IMR-90 (cell line): ENCODE data around the gene TEAD1. TPM values are rescaled to one million over a fixed set of nuclear protein-coding genes. Genes with fewer than 3 reads are reported as not detected.

ENCODE experiments used
- ATAC-seq: fragments of 200-7000 bp; cut with Tn5 transposase; 2 replicates; pipeline ENCODE4 v1.9.1; 2020; ENCODE audit warnings: low read depth, mild to moderate bottlenecking, moderate library complexity
- BruUV-seq: library from RNA; stranded (reverse); fragments of 400-500 nt; replicated peaks from 2 replicates; lab custom pipeline; 2021; lab: Mats Ljungman, UMichigan
- CTCF ChIA-PET: fragments of 300-600 bp; formaldehyde crosslinking; extraction: SDS; loops from one replicate; lab custom pipeline; 2021; ENCODE audit warnings: antibody characterized with exemption; lab: Yijun Ruan, JAX
- POLR2A ChIA-PET: fragments of 300-600 bp; sonication (Branson Sonifier 250); formaldehyde crosslinking; loops from one replicate; lab custom pipeline; 2022; ENCODE audit warnings: antibody characterized with exemption; ENCODE audit not compliant: unreplicated experiment; lab: Charles Lee
- DNase-seq: peaks from one replicate; pipeline ENCODE4 v3.0.0; 2013
- H2AFZ ChIP-seq: replicated peaks from 2 replicates; pipeline ENCODE3; 2013; ENCODE audit warnings: low read length, mild to moderate bottlenecking; ENCODE audit not compliant: poor library complexity
- H2AK5ac ChIP-seq: 2 replicates; pipeline ENCODE4 v1.6.1; 2013; ENCODE audit warnings: low read depth, low read length, inconsistent platforms
- H2AK9ac ChIP-seq: replicated peaks from 2 replicates; pipeline ENCODE3; 2013; ENCODE audit warnings: mild to moderate bottlenecking, low read depth, low read length, moderate library complexity; ENCODE audit not compliant: poor library complexity
- H2BK120ac ChIP-seq: 2 replicates; pipeline ENCODE4 v1.6.1; 2013; ENCODE audit warnings: low read depth, low read length, inconsistent platforms
- H2BK15ac ChIP-seq: 3 replicates; pipeline ENCODE4 v1.6.1; 2013; ENCODE audit warnings: low read depth, low read length, inconsistent platforms
- H2BK20ac ChIP-seq: 2 replicates; pipeline ENCODE4 v1.6.1; 2013; ENCODE audit warnings: low read depth, mild to moderate bottlenecking, inconsistent platforms, low read length, moderate library complexity
- H2BK5ac ChIP-seq: 2 replicates; pipeline ENCODE4 v1.6.1; 2013; ENCODE audit warnings: mild to moderate bottlenecking, low read depth, low read length, inconsistent platforms; ENCODE audit not compliant: poor library complexity, severe bottlenecking
- H3K14ac ChIP-seq: replicated peaks from 2 replicates; pipeline ENCODE4 v1.6.1; 2013; ENCODE audit warnings: low read depth, low read length, inconsistent platforms
- H3K18ac ChIP-seq: 2 replicates; pipeline ENCODE4 v1.6.1; 2013; ENCODE audit warnings: low read depth, low read length, control low read depth
- H3K23ac ChIP-seq: 2 replicates; pipeline ENCODE4 v1.6.1; 2013; ENCODE audit warnings: low read depth, low read length, inconsistent platforms
- H3K27ac ChIP-seq: 2 replicates; pipeline ENCODE4 v1.5.1; 2013; ENCODE audit warnings: mild to moderate bottlenecking, control low read depth, low read length; ENCODE audit not compliant: insufficient read depth
- H3K27me3 ChIP-seq: 2 replicates; pipeline ENCODE4 v1.6.1; 2013; ENCODE audit warnings: low read length; ENCODE audit not compliant: control insufficient read depth, insufficient read depth
- H3K36me3 ChIP-seq: 2 replicates; pipeline ENCODE4 v1.6.1; 2013; ENCODE audit warnings: low read length, mixed read lengths; ENCODE audit not compliant: control insufficient read depth, insufficient read depth
- H3K4ac ChIP-seq: 2 replicates; pipeline ENCODE4 v1.6.1; 2013; ENCODE audit warnings: low read depth, low read length, inconsistent platforms
- H3K4me1 ChIP-seq: 2 replicates; pipeline ENCODE4 v1.6.1; 2013; ENCODE audit warnings: low read length, mixed read lengths; ENCODE audit not compliant: control insufficient read depth, insufficient read depth
- H3K4me2 ChIP-seq: 2 replicates; pipeline ENCODE4 v1.6.1; 2013; ENCODE audit warnings: low read depth, mild to moderate bottlenecking, control low read depth, low read length, moderate library complexity
- H3K4me3 ChIP-seq: 2 replicates; pipeline ENCODE4 v1.5.1; 2013; ENCODE audit warnings: low read depth, mild to moderate bottlenecking, control low read depth, low read length, moderate library complexity; ENCODE audit not compliant: insufficient read depth
- H3K56ac ChIP-seq: 2 replicates; pipeline ENCODE4 v1.6.1; 2013; ENCODE audit warnings: low read length, inconsistent platforms; ENCODE audit not compliant: insufficient read depth; ENCODE audit errors: extremely low read depth
- H3K79me1 ChIP-seq, 2 experiments: 2 replicates each; pipeline ENCODE4 v1.6.1; 2013; ENCODE audit warnings: low read length in 2 of 2, inconsistent platforms in 1 of 2, low read depth in 1 of 2
- H3K9ac ChIP-seq: 2 replicates; pipeline ENCODE4 v1.6.1; 2013; ENCODE audit warnings: low read depth, low read length, control low read depth
- H3K9me1 ChIP-seq: 2 replicates; pipeline ENCODE4 v1.6.1; 2013; ENCODE audit warnings: low read length, inconsistent platforms; ENCODE audit not compliant: insufficient read depth
- H3K9me3 ChIP-seq: 2 replicates; pipeline ENCODE4 v1.6.1; 2013; ENCODE audit warnings: low read length; ENCODE audit not compliant: control insufficient read depth, insufficient read depth
- H4K20me1 ChIP-seq: 2 replicates; pipeline ENCODE4 v1.6.1; 2013; ENCODE audit warnings: low read length, inconsistent platforms; ENCODE audit not compliant: insufficient read depth
- H4K5ac ChIP-seq: 2 replicates; pipeline ENCODE4 v1.6.1; 2013; ENCODE audit warnings: mild to moderate bottlenecking, low read depth, low read length, control low read depth
- H4K8ac ChIP-seq, 2 experiments: 2 replicates each; pipeline ENCODE4 v1.6.1; 2013; ENCODE audit warnings: low read depth in 2 of 2, low read length in 2 of 2, control low read depth in 1 of 2, inconsistent platforms in 1 of 2
- H4K91ac ChIP-seq: 2 replicates; pipeline ENCODE4 v1.6.1; 2013; ENCODE audit warnings: low read depth, low read length, inconsistent platforms; ENCODE audit not compliant: insufficient read depth
- BHLHE40 ChIP-seq: fragments of 150-350 bp; IDR thresholded peaks from 2 replicates; pipeline ENCODE4 v1.6.1; 2016; ENCODE audit warnings: mild to moderate bottlenecking, low read depth, low read length
- CEBPB ChIP-seq: IDR thresholded peaks from 2 replicates; pipeline ENCODE4 v1.6.1; 2012; ENCODE audit warnings: low read depth, low read length, improper control_type of control experiment
- CHD1 ChIP-seq: IDR thresholded peaks from 2 replicates; pipeline ENCODE4 v1.6.1; 2012; ENCODE audit warnings: low read depth, low read length, improper control_type of control experiment
- CTCF ChIP-seq: conservative IDR thresholded peaks from 2 replicates; pipeline ENCODE4 v1.5.1; 2012; ENCODE audit warnings: mild to moderate bottlenecking, low read depth, low read length, improper control_type of control experiment
- ELK1 ChIP-seq: fragments of 150-350 bp; IDR thresholded peaks from 2 replicates; pipeline ENCODE4 v1.6.1; 2016; ENCODE audit warnings: low read depth, mild to moderate bottlenecking, low read length, moderate library complexity, borderline replicate concordance
- FOS ChIP-seq: fragments of 150-350 bp; IDR thresholded peaks from 2 replicates; pipeline ENCODE4 v1.6.1; 2016; ENCODE audit warnings: low read depth, low read length
- MAFK ChIP-seq: IDR thresholded peaks from 2 replicates; pipeline ENCODE4 v1.6.1; 2012; ENCODE audit warnings: low read depth, low read length, improper control_type of control experiment
- MAZ ChIP-seq: IDR thresholded peaks from 2 replicates; pipeline ENCODE4 v1.6.1; 2012; ENCODE audit warnings: low read depth, mild to moderate bottlenecking, low read length, improper control_type of control experiment, moderate library complexity, borderline replicate concordance
- MXI1 ChIP-seq: IDR thresholded peaks from 2 replicates; pipeline ENCODE4 v1.6.1; 2012; ENCODE audit warnings: low read depth, mild to moderate bottlenecking, low read length, moderate library complexity, borderline replicate concordance
- NFE2L2 ChIP-seq: fragments of 150-350 bp; IDR thresholded peaks from 2 replicates; pipeline ENCODE4 v1.6.1; 2016; ENCODE audit warnings: low read depth, mild to moderate bottlenecking, low read length
- POLR2A ChIP-seq: IDR thresholded peaks from 2 replicates; pipeline ENCODE4 v1.6.1; 2012; ENCODE audit warnings: mild to moderate bottlenecking, low read depth, low read length
- RAD21 ChIP-seq: IDR thresholded peaks from 2 replicates; pipeline ENCODE4 v1.6.1; 2012; ENCODE audit warnings: low read length, improper control_type of control experiment
- RCOR1 ChIP-seq: IDR thresholded peaks from 2 replicates; pipeline ENCODE4 v1.6.1; 2012; ENCODE audit warnings: mild to moderate bottlenecking, low read length, improper control_type of control experiment; ENCODE audit not compliant: insufficient replicate concordance
- RFX5 ChIP-seq: IDR thresholded peaks from 2 replicates; pipeline ENCODE4 v1.8.0; 2012; ENCODE audit warnings: low read depth, mild to moderate bottlenecking, low read length, moderate library complexity
- SMC3 ChIP-seq: fragments of 150-350 bp; IDR thresholded peaks from 2 replicates; pipeline ENCODE4 v1.6.1; 2016; ENCODE audit warnings: low read depth, mild to moderate bottlenecking, antibody characterized with exemption, low read length, moderate library complexity
- USF2 ChIP-seq: fragments of 150-350 bp; IDR thresholded peaks from 2 replicates; pipeline ENCODE4 v1.6.1; 2017; ENCODE audit warnings: mild to moderate bottlenecking, antibody characterized with exemption, low read length, low read depth
- WGBS, 2 experiments: methylation state at CpG; one replicate each; pipeline versions ENCODE4 v1.1.5 to v1.1.7; 2013; ENCODE audit warnings: missing lambda C conversion rate in 2 of 2; ENCODE audit not compliant: insufficient read length in 1 of 2; ENCODE audit errors: extremely low coverage in 2 of 2; 5-methylcytosine and 5-hydroxymethylcytosine counted together
- dilution Hi-C: fragments of 300-500 bp; cut with HindIII; formaldehyde crosslinking; loops from one replicate; pipeline ENCODE4 v1.14.3; 2018; ENCODE audit warnings: low sequenced_read_pairs; ENCODE audit not compliant: unreplicated experiment
- in situ Hi-C: fragments of 300-500 bp; cut with MboI; formaldehyde crosslinking; loops from 3 replicates; pipeline ENCODE4 v1.14.3; 2019; ENCODE audit warnings: low sequenced_read_pairs, inconsistent platforms, mixed read lengths
- intact Hi-C: fragments of 100-400 bp; cut with micrococcal nuclease; formaldehyde crosslinking; loops from 2 replicates; pipeline ENCODE4 v1.10.0; 2022
- polyA plus RNA-seq, 3 experiments: library from polyadenylated mRNA; depleted of rRNA; stranded (reverse); fragments of >200 nt; gene quantifications; 2 replicates each; pipeline ENCODE4 v1.2.3, GENCODE V29; 2012; ENCODE audit warnings: low replicate concordance in 1 of 3
- total RNA-seq: library from RNA; depleted of rRNA; stranded (reverse); fragments of >200 nt; gene quantifications from 2 replicates; pipeline ENCODE4 v1.2.3, GENCODE V29; 2012

Gene TEAD1
- total and polyA plus RNA-seq, 2 of the 4 experiments (the other 2 are of a cell fraction) = 51.8 to 69.2 TPM

DNA sequence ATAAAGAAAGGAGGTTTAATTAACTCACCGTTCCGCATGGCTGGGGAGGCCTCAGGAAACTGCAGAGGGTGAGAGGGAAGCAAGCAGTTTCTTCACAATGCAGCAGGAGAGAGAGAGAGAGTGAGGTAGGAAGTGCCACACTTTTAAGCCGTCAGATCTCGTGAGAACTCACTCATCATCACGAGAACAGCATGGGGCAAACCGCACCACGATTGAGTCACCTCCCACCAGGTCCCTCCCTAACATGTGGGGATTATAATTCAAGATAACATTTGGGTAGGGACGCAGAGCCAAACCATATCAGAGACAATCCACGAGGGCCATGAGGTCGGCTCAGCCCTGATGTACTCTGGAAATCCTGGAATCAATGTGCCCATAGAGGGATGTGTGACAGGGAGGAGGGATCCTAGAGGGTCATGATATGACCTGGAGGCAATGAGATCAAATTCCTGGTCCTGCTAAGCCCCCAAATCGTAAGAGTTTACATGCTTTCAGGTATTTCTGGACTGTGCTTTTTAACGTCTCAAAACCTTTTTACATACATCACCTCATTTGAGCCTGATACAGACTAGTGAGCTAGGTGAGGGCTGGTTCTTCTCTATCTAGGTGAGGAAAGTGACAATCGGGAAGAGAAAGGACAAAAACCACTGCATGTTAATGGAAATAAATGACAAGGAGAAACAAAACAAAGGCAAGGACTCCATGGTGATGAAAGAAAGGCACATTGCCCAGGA is 315.4 kb downstream of the TEAD1 start:
- Histone ChIP-seq H2BK5ac (no peak overlapping the region), H2AK5ac (no peak overlapping the region), H3K36me3 (no peaks in the 10 kb centered on the region), H2AK9ac (no peak overlapping the region), H3K9me1 (no peaks in the 10 kb centered on the region), H3K14ac (no peak overlapping the region), H4K20me1 (no peaks in the 10 kb centered on the region), H4K5ac (no peak overlapping the region), H3K4me2 (no peak overlapping the region), H4K91ac (no peak overlapping the region), H3K23ac (no peak overlapping the region; the same call in 1 of the 2 replicates), H3K18ac (no peak overlapping the region), H2BK120ac (no peak overlapping the region), H3K4ac (no peak overlapping the region), H3K79me1 (no peaks in the 10 kb centered on the region), H3K9ac (no peak overlapping the region), H3K56ac (no peak overlapping the region), H2BK20ac (no peak overlapping the region), H3K27me3 (peaks cover 42% of the 10 kb centered on the region), H4K8ac (no peak overlapping the region), H3K27ac (no peak overlapping the region), H3K4me1 (no peaks in the 10 kb centered on the region), H3K9me3 (0 out of 2 replicates have a peak, but pooled peaks cover 2% of the 10 kb centered on the region), H2BK15ac (no peak overlapping the region), H2AFZ (no peak overlapping the region), H3K4me3 (no peak overlapping the region)
- ChIA-PET POLR2A (no interaction called here), CTCF (no interaction called here)
- dilution Hi-C loops (no loop called here), in situ Hi-C loops (no loop called here), intact Hi-C loops (no loop called here)
- no TSS peak for BruUV-seq
- no peak for TF ChIP-seq RFX5
- TF ChIP-seq BHLHE40 = no peak
- TF ChIP-seq MAFK = no peak
- TF ChIP-seq ELK1 = no peak
- TF ChIP-seq CHD1 = no peak
- no peak for TF ChIP-seq SMC3
- no peak for TF ChIP-seq MXI1
- TF ChIP-seq CEBPB = no peak
- no peak for TF ChIP-seq POLR2A
- no peak for TF ChIP-seq FOS
- TF ChIP-seq RCOR1 = no peak
- TF ChIP-seq MAZ = no peak
- no peak for TF ChIP-seq CTCF
- TF ChIP-seq RAD21 = no peak
- no peak for TF ChIP-seq NFE2L2
- no peak for TF ChIP-seq USF2
- no peak for ATAC-seq
- DNase-seq = no peak
- WGBS, 2 experiments = no CpG with 5 or more reads among the region's 13 CpGs
